ENCODE data around the gene TEX12.
A peak's percentile ranks its signal among the peaks of the same experiment; 100 is the strongest.

TEX12 gene

DNA sequence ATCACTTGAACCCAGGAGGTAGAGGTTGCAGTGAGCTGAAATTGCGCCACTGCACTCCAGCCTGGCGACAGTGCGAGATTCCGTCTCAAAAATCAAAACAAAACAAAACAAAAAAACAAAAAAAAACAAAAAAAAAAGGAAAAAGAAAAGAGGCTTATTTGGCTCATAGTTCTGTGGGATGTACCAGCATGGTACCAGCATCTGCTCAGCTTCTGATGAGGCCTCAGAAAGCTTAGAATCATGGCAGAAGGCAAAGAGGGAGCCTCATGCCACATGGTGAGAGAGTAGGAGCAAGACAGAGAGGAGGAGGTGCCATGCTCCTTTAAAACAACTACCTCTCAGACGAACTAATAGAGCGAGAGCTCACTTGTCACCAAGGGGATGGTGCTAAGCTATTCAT is 48.4 kb downstream of the TEX12 start:
- no peak for DNase-seq

DNA sequence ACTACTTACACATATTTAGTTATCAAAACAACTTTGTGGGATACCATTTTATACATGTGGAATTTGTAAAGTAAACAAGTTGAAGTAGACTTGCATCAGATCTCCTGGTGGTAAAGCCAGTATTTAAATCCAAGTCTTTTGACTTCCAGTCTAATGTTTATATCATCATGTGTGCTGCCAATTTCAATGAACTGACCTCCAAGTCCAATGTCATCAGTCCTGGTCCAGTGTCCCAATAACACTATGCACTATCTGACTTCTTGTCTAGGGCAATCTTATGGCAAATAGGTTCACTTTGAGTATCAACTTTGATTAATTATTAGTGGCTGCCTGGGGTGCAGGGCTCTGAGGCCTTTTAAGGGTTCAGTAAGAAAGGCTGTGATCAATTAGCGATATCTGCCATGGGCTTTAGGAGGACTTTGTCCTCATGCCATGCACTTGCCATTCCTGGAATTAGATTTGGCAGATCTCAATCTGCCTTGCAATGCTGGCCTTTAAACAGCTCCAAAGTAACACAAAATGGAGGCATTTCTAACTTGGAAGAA is 49.5 kb downstream of the TEX12 start:
- DNase-seq, result no peak

DNA sequence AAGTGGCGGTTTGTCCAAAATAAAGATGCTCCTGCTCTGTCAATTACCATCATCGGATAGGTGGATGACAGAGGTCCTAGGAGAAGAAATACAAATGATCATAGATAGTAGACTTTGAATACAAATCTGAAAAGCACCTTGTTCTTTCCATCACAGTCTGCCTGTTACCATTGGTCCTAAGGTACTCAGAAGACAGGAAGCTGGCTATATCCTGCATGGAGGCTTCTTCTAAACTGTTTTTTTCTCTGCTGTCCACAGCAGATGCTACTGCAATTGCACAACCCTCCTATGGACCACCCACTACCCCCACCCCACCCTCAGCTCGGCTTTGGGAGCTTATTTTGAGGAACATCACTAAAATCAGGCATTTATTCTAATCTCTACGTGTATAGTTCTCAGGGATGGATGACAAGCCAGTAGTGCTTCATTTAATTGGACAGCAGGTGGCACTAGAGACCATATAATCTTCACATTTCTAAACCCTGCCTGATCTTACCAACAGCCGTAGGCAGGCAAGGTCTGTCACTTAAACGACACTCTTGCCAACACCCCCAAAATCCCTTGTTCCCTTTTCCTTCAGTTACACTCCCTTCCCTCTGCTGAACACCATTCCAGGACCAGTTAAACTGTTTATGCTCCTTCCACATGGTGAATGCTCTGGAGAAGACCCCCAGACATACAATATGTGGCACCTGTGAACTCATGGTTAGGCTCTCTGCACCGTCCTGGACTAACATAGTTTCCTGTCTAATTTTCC is 52.5 kb downstream of the TEX12 start:
- peak; percentile 75 for DNase-seq

DNA sequence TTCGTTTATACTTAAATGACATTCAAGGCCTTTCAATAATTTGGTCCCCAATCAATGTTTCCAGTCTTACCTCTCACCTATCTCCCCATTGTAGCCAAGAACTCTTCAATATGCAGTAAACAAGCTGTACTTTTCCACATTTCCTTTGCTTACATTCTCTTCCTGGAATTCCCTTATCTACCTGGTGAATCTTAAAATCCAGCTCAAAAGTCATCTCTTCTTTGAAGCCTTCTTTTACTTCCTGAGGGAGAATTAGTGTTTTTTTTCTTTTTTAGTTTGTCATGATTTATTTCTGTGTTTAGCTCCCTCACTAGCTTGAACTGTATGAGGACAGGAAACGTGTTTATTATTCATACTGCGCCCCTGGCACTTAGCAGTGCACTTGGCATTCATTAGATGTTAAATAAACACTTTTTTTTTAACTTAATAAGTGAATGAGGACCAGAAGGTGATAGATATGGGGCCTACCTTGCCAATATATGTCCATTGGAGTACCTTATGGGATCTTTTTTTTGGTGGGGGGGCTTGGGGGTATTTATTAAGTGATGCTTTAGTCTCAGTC is 54.2 kb downstream of the TEX12 start:
- no peak for DNase-seq
